Non-pigmented ciliary epithelial cell (primary cell): ENCODE data around the gene STRN3.
"Not testable (repeated sequence)": the region's sequence is repeated elsewhere in the genome, so short reads cannot be mapped to it uniquely, and the experiment has no call there.

Experiments
- DNase-seq: peaks from one replicate; pipeline ENCODE4 v3.0.0-alpha.2; 2010; ENCODE audit warnings: low read depth

Gene STRN3

GRCh38 chr14:31036552-31036951, 10.4 kb upstream of the STRN3 start:
- no peak for DNase-seq

- no peak for DNase-seq
These were observed 4.3 kb upstream of the STRN3 start for GRCh38 chr14:31030469-31030868.

- no peak for DNase-seq
These were observed 3.1 kb upstream of the STRN3 start for GRCh38 chr14:31029016-31029970.

GRCh38 chr14:31027847-31028246, 1.7 kb upstream of the STRN3 start:
- no peak for DNase-seq

- DNase-seq = peak; percentile 87
These were observed 464 bp upstream of the STRN3 start for GRCh38 chr14:31026450-31027235.

- no peak for DNase-seq
These were observed 657 bp downstream of the STRN3 start, which contains the start of gene AP4S1 for GRCh38 chr14:31025367-31026076. AP4S1 (plus strand) TSS chr14:31025649; CDS start chr14:31066197, 40,548 bp downstream.

GRCh38 chr14:31024577-31025366, 1.4 kb downstream of the STRN3 start:
- no peak for DNase-seq

- no peak for DNase-seq
These were observed 2.1 kb downstream of the STRN3 start for GRCh38 chr14:31024010-31024480.

- DNase-seq = no peak
These were observed 3.8 kb downstream of the STRN3 start for GRCh38 chr14:31022386-31022785.

GRCh38 chr14:31021576-31021949, 4.6 kb downstream of the STRN3 start:
- DNase-seq = no peak

GRCh38 chr14:31020834-31021575, 5.2 kb downstream of the STRN3 start:
- DNase-seq = no peak

GRCh38 chr14:31018057-31018645, 8.0 kb downstream of the STRN3 start:
- no peak for DNase-seq

GRCh38 chr14:31013841-31014240, 12.3 kb downstream of the STRN3 start:
- DNase-seq = no peak

- no peak for DNase-seq
These were observed 15.2 kb downstream of the STRN3 start for GRCh38 chr14:31010935-31011334.

- DNase-seq = no peak
These were observed 16.2 kb downstream of the STRN3 start for GRCh38 chr14:31009836-31010574.

- no peak for DNase-seq
These were observed 19.5 kb downstream of the STRN3 start for GRCh38 chr14:31006703-31007102.

- not testable (repeated sequence) for DNase-seq
These were observed 22.2 kb downstream of the STRN3 start for GRCh38 chr14:31004007-31004406.

- DNase-seq = no peak
These were observed 22.9 kb downstream of the STRN3 start for GRCh38 chr14:31003284-31003683.

GRCh38 chr14:31001339-31001658, 24.9 kb downstream of the STRN3 start:
- no peak for DNase-seq
